GM12878 (cell line): ENCODE measurements around the gene KIAA0319L. TPM values are rescaled to one million over a fixed set of nuclear protein-coding genes. Genes with fewer than 3 reads are reported as not detected.

Source experiments
- ATAC-seq: fragments of 200-7000 bp; cut with Tn5 transposase; 3 replicates; pipeline ENCODE4 v1.9.1; 2020; ENCODE audit warnings: mild to moderate bottlenecking, moderate library complexity
- BruUV-seq: library from RNA; stranded (reverse); fragments of 400-500 nt; replicated peaks from 2 replicates; lab custom pipeline; 2021; lab: Mats Ljungman, UMichigan
- CTCF ChIA-PET: fragments of 300-600 bp; sonication (Branson Sonifier 250); formaldehyde crosslinking; extraction: SDS; loops from one replicate; lab custom pipeline; 2021; ENCODE audit warnings: inconsistent platforms; lab: Yijun Ruan, JAX
- POLR2A ChIA-PET: fragments of 350-600 bp; formaldehyde crosslinking; extraction: SDS; loops from one replicate; lab custom pipeline; 2021; ENCODE audit warnings: inconsistent platforms; lab: Charles Lee
- RAD21 ChIA-PET: fragments of 300-600 bp; sonication (Branson Sonifier 250); formaldehyde crosslinking; loops from one replicate; lab custom pipeline; 2023; ENCODE audit warnings: antibody characterized with exemption; ENCODE audit not compliant: unreplicated experiment; lab: Charles Lee
- SMC1A ChIA-PET: fragments of 300-600 bp; sonication (Branson Sonifier 250); formaldehyde crosslinking; loops from one replicate; lab custom pipeline; 2023; ENCODE audit not compliant: unreplicated experiment, uncharacterized antibody; lab: Charles Lee
- DNase-seq: peaks from one replicate; pipeline ENCODE4 v3.0.0-alpha.2; 2011; ENCODE audit warnings: low read depth, low spot score
- FAIRE-seq: peaks from 3 replicates; lab custom pipeline; 2011; peaks lifted over from hg19 to GRCh38; lab: Jason Lieb, UNC
- H2AFZ ChIP-seq: 2 replicates; pipeline ENCODE4 v1.6.0; 2011; ENCODE audit warnings: low read depth, low read length, control low read depth; ENCODE audit not compliant: control insufficient read depth
- H3K27ac ChIP-seq: 2 replicates; pipeline ENCODE4 v1.5.1; 2011; ENCODE audit warnings: control low read depth; ENCODE audit not compliant: control insufficient read depth, insufficient read depth
- H3K27me3 ChIP-seq, 2 experiments: replicated peaks in 1 of 2; 2 replicates each; pipeline versions ENCODE4 v1.6.0 to v1.6.1; 2011; ENCODE audit warnings: low read length in 1 of 2; ENCODE audit not compliant: control insufficient read depth in 2 of 2, insufficient read depth in 2 of 2
- H3K36me3 ChIP-seq, 2 experiments: 2 replicates each; pipeline ENCODE4 v1.5.1; 2011; ENCODE audit warnings: low read length in 1 of 2; ENCODE audit not compliant: control insufficient read depth in 2 of 2, insufficient read depth in 2 of 2
- H3K4me1 ChIP-seq: 2 replicates; pipeline ENCODE4 v1.6.1; 2011; ENCODE audit warnings: mild to moderate bottlenecking, low read length, moderate library complexity, mixed read lengths; ENCODE audit not compliant: control insufficient read depth, insufficient read depth
- H3K4me2 ChIP-seq: 2 replicates; pipeline ENCODE4 v1.6.0; 2011; ENCODE audit warnings: control low read depth; ENCODE audit not compliant: control insufficient read depth, insufficient read depth
- H3K4me3 ChIP-seq: fragments of 200-600 bp; sonication (generic); 2 replicates; pipeline ENCODE4 v1.5.1; 2016
- H3K79me2 ChIP-seq: 2 replicates; pipeline ENCODE4 v1.6.0; 2011; ENCODE audit warnings: low read length; ENCODE audit not compliant: control insufficient read depth, insufficient read depth
- H3K9ac ChIP-seq: 2 replicates; pipeline ENCODE4 v1.8.0; 2011; ENCODE audit warnings: low read length, control low read depth, mixed read lengths; ENCODE audit not compliant: control insufficient read depth, insufficient read depth
- H3K9me3 ChIP-seq: replicated peaks from 3 replicates; pipeline ENCODE4 v1.5.1; 2011; ENCODE audit warnings: mild to moderate bottlenecking, low read length; ENCODE audit not compliant: control insufficient read depth, insufficient read depth
- H4K20me1 ChIP-seq: 2 replicates; pipeline ENCODE4 v1.6.0; 2011; ENCODE audit not compliant: control insufficient read depth, insufficient read depth
- ASH2L ChIP-seq: fragments of 300-600, 200-600 bp; sonication (generic); IDR thresholded peaks from 2 replicates; pipeline ENCODE4 v1.6.1; 2017; ENCODE audit warnings: low read depth, mild to moderate bottlenecking, borderline replicate concordance
- CEBPB ChIP-seq, 2 experiments: fragments of 150-350 bp in 1 of 2; IDR thresholded peaks; 2 replicates each; pipeline ENCODE4 v1.6.1; 2012 to 2014; ENCODE audit warnings: low read depth in 2 of 2, low read length in 2 of 2, borderline replicate concordance in 1 of 2, inconsistent platforms in 1 of 2
- ETV6 ChIP-seq, 2 experiments: fragments of 450-650 bp in 1 of 2; IDR thresholded peaks in 1 of 2; conservative IDR thresholded peaks in 1 of 2; 2 replicates each; pipeline ENCODE4 v1.6.1; 2014; ENCODE audit warnings: antibody characterized with exemption in 1 of 2, borderline replicate concordance in 1 of 2, low read depth in 1 of 2, mild to moderate bottlenecking in 1 of 2, moderate library complexity in 1 of 2
- PKNOX1 ChIP-seq: fragments of 450-650 bp; IDR thresholded peaks from 2 replicates; pipeline ENCODE4 v1.6.1; 2016; ENCODE audit warnings: mild to moderate bottlenecking
- WGBS: methylation state at CpG from one replicate; pipeline ENCODE4 v1.1.6; 2016; ENCODE audit warnings: low lambda C conversion rate; ENCODE audit not compliant: insufficient replicate concordance, insufficient coverage; ENCODE audit errors: missing lambda C conversion rate; 5-methylcytosine and 5-hydroxymethylcytosine counted together
- in situ Hi-C: fragments of 300-500 bp; cut with MboI; formaldehyde crosslinking; loops from 9 replicates; pipeline ENCODE4 v1.14.3; 2018; ENCODE audit warnings: mixed read lengths
- intact Hi-C: fragments of 100-400 bp; cut with micrococcal nuclease; formaldehyde crosslinking; loops from one replicate; pipeline ENCODE4 v1.14.2; 2022; ENCODE audit not compliant: unreplicated experiment
- polyA plus RNA-seq, 11 experiments: library from polyadenylated mRNA; depleted of rRNA in 4 of 11; unstranded in 6 of 11; stranded (reverse) in 5 of 11; fragments of >200 nt; fragmentation: Nextera tagmentation in 4 of 11; fragmentation: Illumina TruSeq in 1 of 11; extraction: Ambion mirVana in 4 of 11; extraction: Trizol in 1 of 11; gene quantifications; 1 replicate in 1 of 11; 2 replicates in 10 of 11; pipeline versions ENCODE4 v1.2.1 to v1.2.3, GENCODE V29; 2011 to 2016; ENCODE audit warnings: inconsistent platforms in 2 of 11, missing spikeins in 2 of 11, low read depth in 1 of 11
- total RNA-seq, 4 experiments: library from RNA; depleted of rRNA in 3 of 4; stranded (reverse); fragments of >200 nt in 3 of 4; fragmentation: Illumina TruSeq in 1 of 4; extraction: Trizol in 1 of 4; gene quantifications; 2 replicates each; pipeline versions ENCODE4 v1.2.1 to v1.2.3, GENCODE V29; 2013 to 2021
- TF ChIP-seq, protein P1 (sequence below), 3 experiments: IDR thresholded peaks in 2 of 3; conservative IDR thresholded peaks in 1 of 3; 2 replicates each; pipeline ENCODE4 v1.5.1; 2011; ENCODE audit warnings: low read depth in 3 of 3, low read length in 3 of 3, mild to moderate bottlenecking in 3 of 3, control low read depth in 2 of 3, moderate library complexity in 2 of 3, inconsistent platforms in 1 of 3, mixed read lengths in 1 of 3; ENCODE audit not compliant: control insufficient read depth in 2 of 3, insufficient read depth in 1 of 3; ENCODE audit errors: extremely low read depth in 1 of 3

The KIAA0319L gene
- total and polyA plus RNA-seq, 10 of the 15 experiments (the other 5 are each of a cell fraction or from before 2014, with no cell fraction given): 2.6 to 57.8 (median 25.4) TPM

DNA sequence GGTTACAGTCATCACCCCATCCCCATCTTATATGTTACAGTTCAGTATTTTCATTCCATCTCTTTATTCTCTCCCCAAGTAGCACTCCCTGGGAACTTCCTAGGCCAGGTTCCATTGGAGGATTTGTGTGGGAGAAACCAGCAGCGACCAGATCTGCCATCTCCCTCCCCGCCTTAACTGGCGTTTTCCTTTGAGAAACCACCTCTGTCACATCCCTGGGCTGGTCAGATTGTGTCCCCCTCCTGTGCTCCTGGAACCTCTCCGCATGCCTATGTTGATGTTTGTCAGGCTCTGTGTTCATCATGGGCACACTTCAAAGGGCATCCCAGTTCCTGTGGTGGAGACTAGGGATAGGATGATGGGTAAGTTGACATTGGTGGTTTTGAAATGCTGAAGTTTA is 126.4 kb downstream of the KIAA0319L start:
- no peak overlapping the region for H3K4me3 ChIP-seq
- H3K79me2 ChIP-seq: no peaks in the 10 kb centered on the region
- RAD21 ChIA-PET: no interaction called here
- CTCF ChIA-PET: interaction anchor here (0.9 kb wide), 1 partner anchor 12 kb away, joined by 3 read pairs; no protein-coding TSS in a partner anchor
- ATAC-seq (no peak), DNase-seq (no peak), FAIRE-seq (no peak)
- WGBS: 97% methylated on average over 4 of the region's 4 CpGs
- in situ Hi-C loops: no loop called here
- no peak overlapping the region for H3K27ac ChIP-seq
- POLR2A ChIA-PET: no interaction called here
- H4K20me1 ChIP-seq: no peaks in the 10 kb centered on the region; the same call in 1 of the 2 replicates
- SMC1A ChIA-PET: interaction anchor here (1.3 kb wide), 1 partner anchor 18 kb away, joined by 3 read pairs; no protein-coding TSS in a partner anchor
- no peaks in the 10 kb centered on the region for H3K4me1 ChIP-seq
- no peak overlapping the region for H2AFZ ChIP-seq
- intact Hi-C loops: no loop called here
- no peaks in the 10 kb centered on the region for H3K9me3 ChIP-seq
- no TSS peak for BruUV-seq
- H3K9ac ChIP-seq: no peak overlapping the region
- peaks cover 0 to 12% of the 10 kb centered on the region in 2 experiments; a peak in 3 of 4 replicates for H3K36me3 ChIP-seq
- no peaks in the 10 kb centered on the region for H3K27me3 ChIP-seq
- no peak overlapping the region for H3K4me2 ChIP-seq
- TF ChIP-seq ASH2L: no peak
- TF ChIP-seq CEBPB (IDR thresholded peaks at IDR 0.05; ENCODE audit: borderline replicate concordance in 1 of 2, low read depth in 2 of 2, low read length in 2 of 2): no peak
- TF ChIP-seq, protein P1, sequence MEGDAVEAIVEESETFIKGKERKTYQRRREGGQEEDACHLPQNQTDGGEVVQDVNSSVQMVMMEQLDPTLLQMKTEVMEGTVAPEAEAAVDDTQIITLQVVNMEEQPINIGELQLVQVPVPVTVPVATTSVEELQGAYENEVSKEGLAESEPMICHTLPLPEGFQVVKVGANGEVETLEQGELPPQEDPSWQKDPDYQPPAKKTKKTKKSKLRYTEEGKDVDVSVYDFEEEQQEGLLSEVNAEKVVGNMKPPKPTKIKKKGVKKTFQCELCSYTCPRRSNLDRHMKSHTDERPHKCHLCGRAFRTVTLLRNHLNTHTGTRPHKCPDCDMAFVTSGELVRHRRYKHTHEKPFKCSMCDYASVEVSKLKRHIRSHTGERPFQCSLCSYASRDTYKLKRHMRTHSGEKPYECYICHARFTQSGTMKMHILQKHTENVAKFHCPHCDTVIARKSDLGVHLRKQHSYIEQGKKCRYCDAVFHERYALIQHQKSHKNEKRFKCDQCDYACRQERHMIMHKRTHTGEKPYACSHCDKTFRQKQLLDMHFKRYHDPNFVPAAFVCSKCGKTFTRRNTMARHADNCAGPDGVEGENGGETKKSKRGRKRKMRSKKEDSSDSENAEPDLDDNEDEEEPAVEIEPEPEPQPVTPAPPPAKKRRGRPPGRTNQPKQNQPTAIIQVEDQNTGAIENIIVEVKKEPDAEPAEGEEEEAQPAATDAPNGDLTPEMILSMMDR (IDR thresholded peaks at IDR 0.05 in 2 of 3, conservative IDR thresholded peaks at IDR 0.05 in 1 of 3; ENCODE audit: control insufficient read depth in 2 of 3, extremely low read depth in 1 of 3, insufficient read depth in 1 of 3, low read depth in 3 of 3, low read length in 3 of 3): no peak
- no peak for TF ChIP-seq PKNOX1
- no peak for TF ChIP-seq ETV6 (conservative IDR thresholded peaks at IDR 0.05 in 1 of 2, IDR thresholded peaks at IDR 0.05 in 1 of 2; ENCODE audit: borderline replicate concordance in 1 of 2, low read depth in 1 of 2)
- TF ChIP-seq, all 136 proteins: peak for 0
